RWPE2 (cell line): ENCODE measurements around the gene SMG9.

Experiments used
- ATAC-seq: fragments of 200-7000 bp; cut with Tn5 transposase; 3 replicates; pipeline ENCODE4 v1.9.1; 2021; ENCODE audit warnings: low read depth
- DNase-seq: peaks from one replicate; pipeline ENCODE4 v3.0.0-alpha.2; 2020; ENCODE audit warnings: low spot score
- H3K27ac ChIP-seq: fragments of 450-650 bp; 2 replicates; pipeline ENCODE4 v1.5.1; 2017; ENCODE audit warnings: mild to moderate bottlenecking; ENCODE audit not compliant: poor library complexity, severe bottlenecking
- H3K27me3 ChIP-seq: fragments of 250-450 bp; sonication (Bioruptor Pico); 2 replicates; pipeline ENCODE4 v1.5.1; 2021; ENCODE audit warnings: mild to moderate bottlenecking, moderate library complexity; ENCODE audit not compliant: insufficient read depth, poor library complexity, severe bottlenecking
- H3K36me3 ChIP-seq: fragments of 250-450 bp; sonication (Bioruptor Pico); 2 replicates; pipeline ENCODE4 v1.5.1; 2020; ENCODE audit warnings: low read depth, mild to moderate bottlenecking, moderate library complexity
- H3K4me1 ChIP-seq: fragments of 250-450 bp; sonication (Bioruptor Pico); 2 replicates; pipeline ENCODE4 v1.5.1; 2021; ENCODE audit warnings: mild to moderate bottlenecking, moderate library complexity; ENCODE audit not compliant: insufficient read depth, poor library complexity, severe bottlenecking
- H3K4me3 ChIP-seq: fragments of 250-450 bp; sonication (Bioruptor Pico); 2 replicates; pipeline ENCODE4 v1.5.1; 2021; ENCODE audit warnings: mild to moderate bottlenecking, moderate library complexity; ENCODE audit not compliant: severe bottlenecking
- H3K9me3 ChIP-seq: fragments of 250-450 bp; sonication (Bioruptor Pico); 2 replicates; pipeline ENCODE4 v1.5.1; 2021; ENCODE audit warnings: mild to moderate bottlenecking, moderate library complexity; ENCODE audit not compliant: severe bottlenecking
- TF ChIP-seq, protein P1 (sequence below): fragments of 450-650 bp; IDR thresholded peaks from one replicate; pipeline ENCODE4 v1.5.1; 2017; ENCODE audit warnings: mild to moderate bottlenecking, moderate library complexity; ENCODE audit not compliant: poor library complexity, severe bottlenecking

The SMG9 gene

DNA sequence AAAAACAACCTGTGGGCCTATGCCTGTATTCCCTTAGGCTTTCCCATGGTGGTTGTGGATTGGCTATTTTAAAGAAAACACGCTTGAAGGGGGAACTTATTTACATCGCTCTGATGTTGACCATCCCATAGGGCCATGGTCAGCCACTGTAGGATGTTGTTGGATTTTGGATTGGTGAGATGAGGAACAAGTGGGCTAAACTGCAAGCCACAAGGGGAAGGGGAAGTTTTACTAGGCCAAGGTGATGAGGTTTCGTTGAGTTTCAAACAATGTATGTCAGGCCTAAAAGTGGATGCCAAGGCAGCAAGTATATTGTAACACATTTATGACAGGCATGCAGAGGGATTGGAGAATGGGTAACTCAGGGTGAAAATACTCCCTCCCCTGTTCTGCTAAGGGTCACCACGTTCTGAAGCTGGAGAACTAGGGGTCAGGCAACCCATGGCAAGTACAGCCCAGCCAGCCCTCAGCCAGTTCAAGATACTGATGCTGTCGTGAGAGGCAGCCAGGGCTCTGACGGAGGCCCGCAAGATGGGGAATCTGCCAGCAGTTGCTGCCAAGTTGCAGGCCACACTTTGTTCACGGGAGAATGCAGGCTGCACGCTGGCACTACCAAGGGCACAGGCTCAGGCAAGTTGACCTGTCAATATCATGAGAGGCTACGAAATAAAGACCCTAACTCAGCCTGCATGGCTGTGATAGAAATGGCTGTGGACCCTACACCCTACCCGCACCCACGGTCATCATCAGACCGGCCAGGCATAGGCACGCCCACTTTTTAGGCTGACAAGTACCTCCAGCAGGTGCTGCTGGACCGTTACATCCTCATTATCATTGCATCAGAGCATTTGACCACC, 27.8 kb downstream of the SMG9 start:
- no peaks in the 10 kb centered on the region for H3K4me1 ChIP-seq
- no peak overlapping the region for H3K27ac ChIP-seq
- H3K27me3 ChIP-seq = no peaks in the 10 kb centered on the region
- H3K36me3 ChIP-seq = peaks cover 10% of the 10 kb centered on the region
- no peaks in the 10 kb centered on the region for H3K9me3 ChIP-seq
- TF ChIP-seq, protein P1, sequence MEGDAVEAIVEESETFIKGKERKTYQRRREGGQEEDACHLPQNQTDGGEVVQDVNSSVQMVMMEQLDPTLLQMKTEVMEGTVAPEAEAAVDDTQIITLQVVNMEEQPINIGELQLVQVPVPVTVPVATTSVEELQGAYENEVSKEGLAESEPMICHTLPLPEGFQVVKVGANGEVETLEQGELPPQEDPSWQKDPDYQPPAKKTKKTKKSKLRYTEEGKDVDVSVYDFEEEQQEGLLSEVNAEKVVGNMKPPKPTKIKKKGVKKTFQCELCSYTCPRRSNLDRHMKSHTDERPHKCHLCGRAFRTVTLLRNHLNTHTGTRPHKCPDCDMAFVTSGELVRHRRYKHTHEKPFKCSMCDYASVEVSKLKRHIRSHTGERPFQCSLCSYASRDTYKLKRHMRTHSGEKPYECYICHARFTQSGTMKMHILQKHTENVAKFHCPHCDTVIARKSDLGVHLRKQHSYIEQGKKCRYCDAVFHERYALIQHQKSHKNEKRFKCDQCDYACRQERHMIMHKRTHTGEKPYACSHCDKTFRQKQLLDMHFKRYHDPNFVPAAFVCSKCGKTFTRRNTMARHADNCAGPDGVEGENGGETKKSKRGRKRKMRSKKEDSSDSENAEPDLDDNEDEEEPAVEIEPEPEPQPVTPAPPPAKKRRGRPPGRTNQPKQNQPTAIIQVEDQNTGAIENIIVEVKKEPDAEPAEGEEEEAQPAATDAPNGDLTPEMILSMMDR = no peak
- no peak for ATAC-seq
- no peak overlapping the region for H3K4me3 ChIP-seq
- DNase-seq = no peak

GRCh38 chr19:43725468-43725867, 29.3 kb downstream of the SMG9 start:
- ATAC-seq = no peak
- TF ChIP-seq, protein P1 = no peak
- no peak for DNase-seq
- Histone ChIP-seq H3K4me1 (no peaks in the 10 kb centered on the region), H3K36me3 (no peaks in the 10 kb centered on the region), H3K27ac (no peak overlapping the region), H3K27me3 (no peaks in the 10 kb centered on the region), H3K4me3 (no peak overlapping the region), H3K9me3 (no peaks in the 10 kb centered on the region)

DNA sequence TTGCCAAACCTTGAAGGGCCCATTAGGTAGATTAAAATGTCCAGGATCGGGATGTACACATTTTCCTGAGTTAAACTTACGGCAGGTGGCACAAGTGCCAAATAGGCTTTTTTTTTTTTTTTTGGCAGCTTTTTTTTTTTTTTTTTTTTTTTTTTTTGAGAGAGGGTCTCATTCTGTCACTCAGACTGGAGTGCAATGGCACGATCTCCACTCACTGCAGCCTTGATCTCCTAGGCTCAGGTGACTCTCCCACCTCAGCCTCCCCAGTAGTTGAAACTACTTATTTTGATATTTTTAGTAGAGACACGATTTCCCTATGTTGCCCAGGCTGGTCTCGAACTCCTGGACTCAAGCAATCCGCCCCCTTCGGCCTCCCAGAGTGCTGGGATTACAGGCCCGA, 29.9 kb downstream of the SMG9 start:
- DNase-seq = no peak
- no peaks in the 10 kb centered on the region for H3K36me3 ChIP-seq
- H3K27ac ChIP-seq = no peak overlapping the region
- no peaks in the 10 kb centered on the region for H3K9me3 ChIP-seq
- no peaks in the 10 kb centered on the region for H3K27me3 ChIP-seq
- ATAC-seq = no peak
- no peaks in the 10 kb centered on the region for H3K4me1 ChIP-seq
- TF ChIP-seq, protein P1 = no peak
- H3K4me3 ChIP-seq = no peak overlapping the region

- DNase-seq (no peak), ATAC-seq (no peak)
- no peaks in the 10 kb centered on the region for H3K4me1 ChIP-seq
- no peaks in the 10 kb centered on the region for H3K27me3 ChIP-seq
- TF ChIP-seq, protein P1 = peak; percentile 51
- no peaks in the 10 kb centered on the region for H3K36me3 ChIP-seq
- no peak overlapping the region for H3K27ac ChIP-seq
- H3K9me3 ChIP-seq = no peaks in the 10 kb centered on the region
- H3K4me3 ChIP-seq = no peak overlapping the region
Measured at GRCh38 chr19:43723588-43723987, 31.2 kb downstream of the SMG9 start.

DNA sequence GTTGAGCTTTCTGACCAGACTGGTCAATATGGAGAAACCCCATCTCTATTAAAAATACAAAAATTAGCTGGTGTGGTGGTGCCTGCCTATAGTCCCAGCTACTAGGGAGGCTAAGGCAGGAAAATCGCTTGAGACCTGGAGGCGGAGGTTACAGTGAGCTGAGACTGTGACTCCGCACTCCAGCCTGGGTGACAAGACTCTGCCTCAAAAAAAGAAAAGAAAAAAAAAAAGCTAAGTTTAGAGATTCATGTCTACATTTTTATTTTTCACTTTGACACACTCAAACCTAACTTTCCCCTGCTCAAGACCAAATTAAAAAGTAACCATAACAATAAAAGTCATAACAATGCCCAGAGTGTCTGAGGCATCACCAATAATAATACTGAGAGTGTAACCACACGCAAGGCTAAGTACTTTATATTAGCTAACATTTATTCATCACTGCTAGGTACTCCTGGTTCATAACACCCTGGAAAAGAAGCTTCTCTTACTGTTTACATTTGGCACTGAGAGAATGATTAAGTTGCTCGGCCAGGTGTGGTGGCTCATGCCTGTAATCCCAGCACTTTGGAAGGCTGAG, 33.2 kb downstream of the SMG9 start:
- DNase-seq = no peak
- no peaks in the 10 kb centered on the region for H3K36me3 ChIP-seq
- no peaks in the 10 kb centered on the region for H3K4me1 ChIP-seq
- H3K9me3 ChIP-seq = no peaks in the 10 kb centered on the region
- TF ChIP-seq, protein P1 = no peak
- no peak for ATAC-seq
- no peak overlapping the region for H3K27ac ChIP-seq
- H3K4me3 ChIP-seq = no peak overlapping the region
- H3K27me3 ChIP-seq = no peaks in the 10 kb centered on the region
